ENCODE data around the gene CRADD. TPM values are rescaled to one million over a fixed set of nuclear protein-coding genes. Genes with fewer than 3 reads are reported as not detected.

The CRADD gene
- total RNA-seq, 1 donor from 2014 or later = 17.1 TPM

DNA sequence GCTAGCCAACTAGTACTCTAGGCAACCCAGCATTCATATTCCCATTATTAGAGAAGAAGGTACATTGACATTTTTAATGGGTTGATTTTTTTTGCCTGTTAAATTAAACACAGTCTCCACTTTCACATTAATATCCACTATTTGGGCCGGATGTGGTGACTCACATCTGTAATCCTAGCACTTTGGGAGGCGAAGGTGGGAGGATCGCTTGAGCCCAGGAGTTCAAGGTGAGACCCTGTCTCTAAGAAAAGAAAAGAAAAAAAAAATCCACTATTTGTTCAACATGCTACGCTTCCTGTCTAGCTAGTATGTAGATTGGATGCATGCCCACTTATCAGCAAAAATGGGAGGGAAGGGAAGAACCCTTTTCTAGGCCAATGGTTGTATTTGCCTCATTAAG, 7.1 kb upstream of the CRADD start:
- TF ChIP-seq, protein P1, sequence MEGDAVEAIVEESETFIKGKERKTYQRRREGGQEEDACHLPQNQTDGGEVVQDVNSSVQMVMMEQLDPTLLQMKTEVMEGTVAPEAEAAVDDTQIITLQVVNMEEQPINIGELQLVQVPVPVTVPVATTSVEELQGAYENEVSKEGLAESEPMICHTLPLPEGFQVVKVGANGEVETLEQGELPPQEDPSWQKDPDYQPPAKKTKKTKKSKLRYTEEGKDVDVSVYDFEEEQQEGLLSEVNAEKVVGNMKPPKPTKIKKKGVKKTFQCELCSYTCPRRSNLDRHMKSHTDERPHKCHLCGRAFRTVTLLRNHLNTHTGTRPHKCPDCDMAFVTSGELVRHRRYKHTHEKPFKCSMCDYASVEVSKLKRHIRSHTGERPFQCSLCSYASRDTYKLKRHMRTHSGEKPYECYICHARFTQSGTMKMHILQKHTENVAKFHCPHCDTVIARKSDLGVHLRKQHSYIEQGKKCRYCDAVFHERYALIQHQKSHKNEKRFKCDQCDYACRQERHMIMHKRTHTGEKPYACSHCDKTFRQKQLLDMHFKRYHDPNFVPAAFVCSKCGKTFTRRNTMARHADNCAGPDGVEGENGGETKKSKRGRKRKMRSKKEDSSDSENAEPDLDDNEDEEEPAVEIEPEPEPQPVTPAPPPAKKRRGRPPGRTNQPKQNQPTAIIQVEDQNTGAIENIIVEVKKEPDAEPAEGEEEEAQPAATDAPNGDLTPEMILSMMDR (IDR thresholded peaks at IDR 0.05) = no peak
- DNase-seq (no peak), ATAC-seq (no peak)
- Histone ChIP-seq H3K4me3 (no peak overlapping the region), H3K27me3 (no peaks in the 10 kb centered on the region), H3K27ac (no peak overlapping the region), H3K4me1 (no peaks in the 10 kb centered on the region), H3K9me3 (no peaks in the 10 kb centered on the region), H3K36me3 (no peaks in the 10 kb centered on the region)
- intact Hi-C loops (cut with DNase I) = no loop called here

DNA sequence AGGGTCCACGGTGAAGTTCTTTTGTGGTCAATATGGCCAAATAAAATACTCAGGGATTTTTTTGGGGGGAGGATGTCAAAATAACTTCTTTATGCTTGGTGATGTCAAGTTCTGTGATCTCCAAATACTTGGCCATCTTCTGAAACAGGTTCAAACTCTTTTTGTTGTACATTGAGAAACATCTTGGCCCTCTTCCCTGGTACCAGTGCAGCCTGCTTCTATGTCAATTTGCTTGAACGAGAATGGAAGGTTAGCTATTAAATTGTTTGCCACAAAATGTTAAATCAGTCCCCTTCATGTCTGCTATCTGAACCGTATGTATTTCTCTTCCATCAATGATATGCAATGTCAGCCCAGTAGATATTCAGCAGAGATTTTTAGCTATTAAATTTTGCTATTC, 6.1 kb upstream of the CRADD start:
- DNase-seq (no peak), ATAC-seq (no peak)
- H3K27ac ChIP-seq = no peak overlapping the region
- no peak overlapping the region for H3K4me3 ChIP-seq
- H3K9me3 ChIP-seq = no peaks in the 10 kb centered on the region
- TF ChIP-seq, protein P1 (IDR thresholded peaks at IDR 0.05) = no peak
- H3K4me1 ChIP-seq = no peaks in the 10 kb centered on the region
- intact Hi-C loops (cut with DNase I) = no loop called here
- H3K36me3 ChIP-seq = no peaks in the 10 kb centered on the region
- no peaks in the 10 kb centered on the region for H3K27me3 ChIP-seq

DNA sequence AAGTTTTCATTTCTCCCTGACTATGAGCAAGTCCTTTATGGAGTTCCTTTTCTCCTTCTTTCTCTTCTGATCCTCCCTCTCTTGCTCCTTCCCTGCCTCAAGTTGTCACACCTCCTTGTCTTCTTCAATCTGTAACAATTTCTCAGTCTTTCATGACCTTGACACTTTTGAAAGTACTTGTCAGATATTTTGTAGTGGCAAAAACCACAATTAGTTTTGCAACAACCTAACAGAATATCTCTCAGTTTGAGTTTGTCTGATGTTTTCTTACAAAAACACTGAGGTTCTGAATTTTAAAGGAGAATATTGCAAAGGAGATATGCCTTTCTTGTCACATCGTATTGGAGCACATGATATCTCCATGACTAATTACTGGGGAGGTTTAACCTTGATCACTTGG, 4.1 kb upstream of the CRADD start:
- DNase-seq (no peak), ATAC-seq (no peak)
- Histone ChIP-seq H3K27ac (no peak overlapping the region), H3K4me1 (peaks cover 1% of the 10 kb centered on the region), H3K9me3 (no peaks in the 10 kb centered on the region), H3K36me3 (no peaks in the 10 kb centered on the region), H3K4me3 (no peak overlapping the region), H3K27me3 (no peaks in the 10 kb centered on the region)
- TF ChIP-seq, protein P1 (IDR thresholded peaks at IDR 0.05) = no peak
- intact Hi-C loops (cut with DNase I) = no loop called here

DNA sequence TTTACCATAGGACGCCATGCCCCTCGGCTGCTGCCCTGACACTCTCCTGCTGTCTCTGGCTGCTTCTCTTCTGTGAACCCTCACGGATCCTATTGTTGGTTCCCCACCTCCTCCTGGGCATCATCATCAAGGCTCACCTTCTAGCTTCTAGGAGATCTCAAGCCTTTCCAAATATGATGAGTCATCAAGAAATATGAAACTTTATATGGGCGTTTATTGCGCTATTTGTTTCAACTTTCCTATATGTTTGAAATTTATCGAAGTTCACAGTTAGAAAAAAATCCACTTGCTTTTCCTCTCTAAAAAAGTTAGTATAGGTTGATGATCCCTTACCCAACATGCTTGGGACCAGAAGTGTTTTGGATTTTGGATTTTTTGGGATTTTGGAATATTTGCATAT, 2.8 kb upstream of the CRADD start:
- no peaks in the 10 kb centered on the region for H3K27me3 ChIP-seq
- TF ChIP-seq, protein P1 (IDR thresholded peaks at IDR 0.05) = no peak
- H3K36me3 ChIP-seq = no peaks in the 10 kb centered on the region
- DNase-seq = no peak
- H3K9me3 ChIP-seq = no peaks in the 10 kb centered on the region
- H3K27ac ChIP-seq = no peak overlapping the region
- intact Hi-C loops (cut with DNase I) = no loop called here
- H3K4me1 ChIP-seq = peaks cover 10% of the 10 kb centered on the region
- no peak for ATAC-seq
- no peak overlapping the region for H3K4me3 ChIP-seq

DNA sequence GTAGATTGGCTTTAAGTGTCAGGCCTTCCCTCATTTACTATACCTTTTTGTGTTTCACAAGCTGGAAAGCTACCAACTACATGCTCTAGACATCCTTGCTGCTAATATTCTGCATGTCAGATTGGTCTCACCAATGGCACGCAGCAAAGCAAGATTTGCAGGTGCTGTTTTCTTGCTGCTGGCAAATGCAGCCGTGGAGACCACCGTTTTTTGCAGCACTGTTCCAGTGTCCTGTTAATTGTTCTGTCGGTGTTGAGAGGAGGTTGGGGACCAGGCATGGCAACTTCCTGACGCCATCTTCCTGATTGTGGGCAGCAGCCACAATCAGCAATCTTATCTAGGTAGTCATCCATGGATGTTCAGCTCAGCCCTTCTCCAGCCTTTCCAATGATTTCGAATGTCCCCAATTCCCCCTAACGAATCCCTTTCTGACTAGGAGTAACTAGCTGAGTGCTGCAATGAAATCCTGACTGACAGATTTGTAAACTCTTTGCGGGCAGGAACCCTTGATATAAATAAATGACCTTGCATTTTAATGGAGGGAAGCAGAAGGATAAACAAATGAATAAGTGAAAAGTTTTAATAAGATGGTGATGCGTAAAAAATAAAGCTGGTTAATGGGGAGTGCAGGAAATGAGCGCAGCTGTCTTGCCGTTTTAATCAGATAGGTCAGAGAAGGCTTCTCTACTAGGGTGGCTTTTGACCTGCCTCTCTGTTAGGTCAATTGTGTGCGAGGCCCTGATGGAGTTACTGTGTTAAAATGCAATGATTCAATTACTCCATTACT, 574 bp upstream of the CRADD start:
- H3K4me3 ChIP-seq = peak overlapping the region; percentile 71
- no peaks in the 10 kb centered on the region for H3K9me3 ChIP-seq
- H3K27me3 ChIP-seq = no peaks in the 10 kb centered on the region
- TF ChIP-seq, protein P1 (IDR thresholded peaks at IDR 0.05) = no peak
- peaks cover 10% of the 10 kb centered on the region for H3K4me1 ChIP-seq
- ATAC-seq (no peak), DNase-seq (no peak)
- peak overlapping the region; percentile 98 for H3K27ac ChIP-seq
- H3K36me3 ChIP-seq = no peaks in the 10 kb centered on the region
- intact Hi-C loops (cut with DNase I) = no loop called here

Measured in upper lobe of right lung (tissue), 1 donor.